HCT116 (cell line): ENCODE data around the gene CDKN2B-AS1. TPM values are rescaled to one million over a fixed set of nuclear protein-coding genes. Genes with fewer than 3 reads are reported as not detected.

Experiments used
- ATAC-seq: fragments of 200-7000 bp; cut with Tn5 transposase; 2 replicates; pipeline ENCODE4 v1.9.1; 2020; ENCODE audit warnings: mild to moderate bottlenecking, moderate library complexity
- BruUV-seq: library from RNA; stranded (reverse); fragments of 400-500 nt; replicated peaks from 2 replicates; lab custom pipeline; 2021; lab: Mats Ljungman, UMichigan
- CTCF ChIA-PET: fragments of 300-600 bp; sonication (Branson Sonifier 250); formaldehyde crosslinking; loops from one replicate; lab custom pipeline; 2021; ENCODE audit warnings: antibody characterized with exemption; lab: Charles Lee
- POLR2A ChIA-PET: fragments of 300-600, 350-600 bp; sonication (Branson Sonifier 250); formaldehyde crosslinking; loops from one replicate; lab custom pipeline; 2021; ENCODE audit warnings: antibody characterized with exemption; lab: Charles Lee
- RAD21 ChIA-PET, 2 experiments: fragments of 300-600 bp; sonication (Branson Sonifier 250); formaldehyde crosslinking; loops; one replicate each; lab custom pipeline; 2023; ENCODE audit warnings: low total read pairs in 2 of 2; ENCODE audit not compliant: uncharacterized antibody in 2 of 2, unreplicated experiment in 2 of 2, low non-redundant PET in 1 of 2; lab: Charles Lee
- DNase-seq: peaks from one replicate; pipeline ENCODE4 v3.0.0-alpha.2; 2010; ENCODE audit warnings: low read depth, low spot score
- H2AFZ ChIP-seq: fragments of 200-600 bp; shearing (Covaris generic), sonication (generic); 2 replicates; pipeline ENCODE4 v1.6.1; 2017; ENCODE audit warnings: low read depth, mixed run types, mixed read lengths, antibody characterized with exemption, low read length; ENCODE audit not compliant: poor library complexity, severe bottlenecking
- H3K27ac ChIP-seq: 2 replicates; pipeline ENCODE4 v1.5.1; 2012; ENCODE audit warnings: low read depth, low read length
- H3K27me3 ChIP-seq: fragments of 200-600 bp; sonication (generic); 2 replicates; pipeline ENCODE4 v1.6.1; 2016; ENCODE audit warnings: mixed run types, low read length, mixed read lengths; ENCODE audit not compliant: insufficient read depth
- H3K36me3 ChIP-seq, 2 experiments: fragments of 200-500 bp in 1 of 2; fragments of 200-600 bp in 1 of 2; sonication (Bioruptor generic) in 1 of 2; sonication (generic) in 1 of 2; 2 replicates each; pipeline versions ENCODE4 v1.5.1 to v1.6.1; 2014 to 2016; ENCODE audit warnings: low read length in 2 of 2, inconsistent platforms in 1 of 2, mixed read lengths in 1 of 2, mixed run types in 1 of 2; ENCODE audit not compliant: insufficient read depth in 2 of 2, control insufficient read depth in 1 of 2
- H3K4me1 ChIP-seq, 2 experiments: fragments of 200-600 bp in 1 of 2; sonication (generic) in 1 of 2; 2 replicates each; pipeline versions ENCODE4 v1.5.1 to v1.6.1; 2012 to 2017; ENCODE audit warnings: low read length in 2 of 2, inconsistent platforms in 1 of 2, mild to moderate bottlenecking in 1 of 2, mixed read lengths in 1 of 2, mixed run types in 1 of 2, moderate library complexity in 1 of 2; ENCODE audit not compliant: insufficient read depth in 2 of 2, control insufficient read depth in 1 of 2
- H3K4me2 ChIP-seq: fragments of 200-600 bp; sonication (generic); 2 replicates; pipeline ENCODE4 v1.6.1; 2017; ENCODE audit warnings: mixed run types, low read length, mixed read lengths
- H3K4me3 ChIP-seq, 2 experiments: fragments of 200-600 bp in 1 of 2; sonication (generic) in 1 of 2; replicated peaks in 1 of 2; 2 replicates each; pipeline ENCODE4 v1.5.1; 2011 to 2016; ENCODE audit warnings: low read length in 2 of 2, control low read depth in 1 of 2, low read depth in 1 of 2, mild to moderate bottlenecking in 1 of 2, mixed read lengths in 1 of 2, mixed run types in 1 of 2
- H3K79me2 ChIP-seq: fragments of 200-600 bp; sonication (generic); 2 replicates; pipeline ENCODE4 v1.6.1; 2017; ENCODE audit warnings: mild to moderate bottlenecking, mixed run types, low read length, moderate library complexity, mixed read lengths; ENCODE audit not compliant: insufficient read depth
- H3K9ac ChIP-seq: fragments of 200-600 bp; sonication (generic); 2 replicates; pipeline ENCODE4 v1.6.1; 2016; ENCODE audit warnings: low read length, mixed read lengths
- H3K9me2 ChIP-seq: fragments of 200-600 bp; sonication (generic), shearing (Covaris generic); 2 replicates; pipeline ENCODE4 v1.6.1; 2017; ENCODE audit warnings: mixed run types, mild to moderate bottlenecking, moderate library complexity; ENCODE audit not compliant: insufficient read depth
- H3K9me3 ChIP-seq, 2 experiments: fragments of 200-500 bp in 1 of 2; fragments of 200-600 bp in 1 of 2; sonication (Bioruptor generic) in 1 of 2; sonication (generic) in 1 of 2; 2 replicates each; pipeline ENCODE4 v1.6.1; 2014 to 2017; ENCODE audit warnings: low read length in 2 of 2, mixed read lengths in 2 of 2, inconsistent platforms in 1 of 2, low read depth in 1 of 2, mild to moderate bottlenecking in 1 of 2, mixed run types in 1 of 2, moderate library complexity in 1 of 2; ENCODE audit not compliant: control insufficient read depth in 1 of 2, insufficient read depth in 1 of 2
- H4K20me1 ChIP-seq: fragments of 200-600 bp; sonication (generic), shearing (Covaris generic); 2 replicates; pipeline ENCODE4 v1.6.1; 2017; ENCODE audit warnings: mixed run types, mild to moderate bottlenecking, moderate library complexity; ENCODE audit not compliant: insufficient read depth
- CBX3 ChIP-seq: IDR thresholded peaks from 2 replicates; pipeline ENCODE4 v1.6.1; 2012; ENCODE audit warnings: low read depth
- CEBPB ChIP-seq: IDR thresholded peaks from 2 replicates; pipeline ENCODE4 v1.6.1; 2012; ENCODE audit warnings: low read depth
- EZH2phosphoT487 ChIP-seq: fragments of 200-600 bp; IDR thresholded peaks from 2 replicates; pipeline ENCODE4 v1.6.1; 2018; ENCODE audit warnings: antibody characterized with exemption, borderline replicate concordance
- FOSL1 ChIP-seq: IDR thresholded peaks from 2 replicates; pipeline ENCODE4 v1.6.1; 2012; ENCODE audit warnings: low read depth
- JUND ChIP-seq: IDR thresholded peaks from 2 replicates; pipeline ENCODE4 v1.6.1; 2012
- RAD21 ChIP-seq: IDR thresholded peaks from 2 replicates; pipeline ENCODE4 v1.6.1; 2012; ENCODE audit warnings: low read depth, mild to moderate bottlenecking
- SIN3A ChIP-seq: IDR thresholded peaks from 2 replicates; pipeline ENCODE4 v1.6.1; 2012; ENCODE audit warnings: low read depth
- SP1 ChIP-seq: IDR thresholded peaks from 2 replicates; pipeline ENCODE4 v1.6.1; 2012; ENCODE audit warnings: low read depth
- intact Hi-C: fragments of 100-400 bp; cut with micrococcal nuclease; formaldehyde crosslinking; loops from 2 replicates; pipeline ENCODE4 v1.10.0; 2022
- total RNA-seq: library from RNA; stranded (reverse); gene quantifications from one replicate; pipeline ENCODE4 v1.2.1, GENCODE V29; 2021; ENCODE audit not compliant: unreplicated experiment
- TF ChIP-seq, protein P1 (sequence below): IDR thresholded peaks from 2 replicates; pipeline ENCODE4 v1.6.1; 2012
- TF ChIP-seq, protein P2 (sequence below): IDR thresholded peaks from 2 replicates; pipeline ENCODE4 v1.6.1; 2012

Gene CDKN2B-AS1
- total RNA-seq, 1 experiment from 2014 or later = 1.7 TPM

DNA sequence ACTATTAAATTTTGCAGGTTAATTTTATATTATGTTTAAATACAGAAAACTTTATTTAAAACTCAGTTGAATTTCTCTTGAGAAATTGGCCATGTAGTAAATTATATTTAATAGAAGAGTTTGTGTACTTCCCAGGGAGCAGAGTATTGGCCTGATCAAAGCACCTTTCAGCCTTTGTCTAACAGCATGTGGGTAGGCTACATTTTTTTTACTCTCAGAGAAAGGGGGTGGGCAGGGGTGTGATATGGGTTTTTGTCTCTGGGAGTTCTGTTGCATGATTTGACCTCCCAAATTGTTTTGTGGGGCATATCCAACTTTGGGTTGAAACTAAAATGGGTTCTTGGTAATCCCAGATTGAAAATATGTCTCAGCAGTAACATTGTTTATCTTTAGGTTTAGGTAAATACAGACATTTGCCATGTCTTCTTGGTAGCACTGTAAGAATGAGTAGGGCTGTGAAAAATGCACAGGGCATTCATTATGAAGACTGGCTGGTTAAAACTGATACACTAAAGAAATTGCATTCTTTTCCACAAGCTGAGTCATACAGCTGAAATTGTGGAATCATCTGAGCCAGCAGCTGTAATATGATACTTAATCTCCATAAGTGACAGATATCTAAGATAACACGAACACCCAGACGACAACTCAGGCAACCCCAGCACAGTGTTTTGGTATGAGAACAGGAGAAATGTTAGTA is 89.9 kb downstream of the CDKN2B-AS1 start:
- H3K4me1 ChIP-seq = peaks cover 14 to 33% of the 10 kb centered on the region in 2 experiments
- H3K9ac ChIP-seq = peak overlapping the region; percentile 37
- POLR2A ChIA-PET = interaction anchor here (1.2 kb wide), 1 partner anchor 98 kb away, joined by 4 read pairs; no protein-coding TSS in a partner anchor
- RAD21 ChIA-PET = interaction anchor here in 1 of 2 experiments (1.2 to 1.7 kb wide), 2 partner anchors 36 to 154 kb away, joined by 3 read pairs; no protein-coding TSS in a partner anchor
- TF ChIP-seq CBX3 (peak; percentile 82; the same call in 1 of the 2 replicates), SP1 (peak; percentile 79), EZH2phosphoT487 (no peak), SIN3A (peak; percentile 74), FOSL1 (peak; percentile 81), RAD21 (peak; percentile 14; the same call in 1 of the 2 replicates), JUND (peak; percentile 81), CEBPB (peak; percentile 67; the same call in 1 of the 2 replicates)
- TF ChIP-seq, protein P1, sequence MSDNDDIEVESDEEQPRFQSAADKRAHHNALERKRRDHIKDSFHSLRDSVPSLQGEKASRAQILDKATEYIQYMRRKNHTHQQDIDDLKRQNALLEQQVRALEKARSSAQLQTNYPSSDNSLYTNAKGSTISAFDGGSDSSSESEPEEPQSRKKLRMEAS = no peak
- TF ChIP-seq, protein P2, sequence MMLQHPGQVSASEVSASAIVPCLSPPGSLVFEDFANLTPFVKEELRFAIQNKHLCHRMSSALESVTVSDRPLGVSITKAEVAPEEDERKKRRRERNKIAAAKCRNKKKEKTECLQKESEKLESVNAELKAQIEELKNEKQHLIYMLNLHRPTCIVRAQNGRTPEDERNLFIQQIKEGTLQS = peak; percentile 34; the same call in 1 of the 2 replicates
- TF ChIP-seq, all 23 proteins: peak for 8
- peak overlapping the region; percentile 64; the same call in 1 of the 2 replicates for H3K27ac ChIP-seq
- H3K27me3 ChIP-seq = no peaks in the 10 kb centered on the region
- intact Hi-C loops = loop anchor here (1.0 to 10.0 kb wide), 3 partner anchors 60 to 130 kb away; partner anchors contain the start of gene CDKN2B
- no peaks in the 10 kb centered on the region for H3K9me2 ChIP-seq
- H3K4me2 ChIP-seq = peak overlapping the region; percentile 80
- peak overlapping the region in 1 of 2 experiments; percentile 48; a peak in 2 of 4 replicates for H3K4me3 ChIP-seq
- BruUV-seq = no TSS peak
- H4K20me1 ChIP-seq = no peaks in the 10 kb centered on the region
- ATAC-seq (peak; percentile 82), DNase-seq (peak; percentile 74)
- H3K79me2 ChIP-seq = no peaks in the 10 kb centered on the region
- CTCF ChIA-PET = interaction anchor here (0.9 to 1.6 kb wide), 2 partner anchors 19 to 76 kb away, joined by 3 to 5 read pairs; partner anchors contain the start of gene CDKN2B
- no peaks in the 10 kb centered on the region for H3K36me3 ChIP-seq
- peak overlapping the region; percentile 83 for H2AFZ ChIP-seq
- no peaks in the 10 kb centered on the region for H3K9me3 ChIP-seq
